Measurements from ENCODE around the gene BCAP31. TPM values are rescaled to one million over a fixed set of nuclear protein-coding genes. Genes with fewer than 3 reads are reported as not detected.

Gene BCAP31
- total and polyA plus RNA-seq, 2 donors (not counting 1 experiment from before 2014, with no cell fraction given): 59.5 to 117 TPM

DNA sequence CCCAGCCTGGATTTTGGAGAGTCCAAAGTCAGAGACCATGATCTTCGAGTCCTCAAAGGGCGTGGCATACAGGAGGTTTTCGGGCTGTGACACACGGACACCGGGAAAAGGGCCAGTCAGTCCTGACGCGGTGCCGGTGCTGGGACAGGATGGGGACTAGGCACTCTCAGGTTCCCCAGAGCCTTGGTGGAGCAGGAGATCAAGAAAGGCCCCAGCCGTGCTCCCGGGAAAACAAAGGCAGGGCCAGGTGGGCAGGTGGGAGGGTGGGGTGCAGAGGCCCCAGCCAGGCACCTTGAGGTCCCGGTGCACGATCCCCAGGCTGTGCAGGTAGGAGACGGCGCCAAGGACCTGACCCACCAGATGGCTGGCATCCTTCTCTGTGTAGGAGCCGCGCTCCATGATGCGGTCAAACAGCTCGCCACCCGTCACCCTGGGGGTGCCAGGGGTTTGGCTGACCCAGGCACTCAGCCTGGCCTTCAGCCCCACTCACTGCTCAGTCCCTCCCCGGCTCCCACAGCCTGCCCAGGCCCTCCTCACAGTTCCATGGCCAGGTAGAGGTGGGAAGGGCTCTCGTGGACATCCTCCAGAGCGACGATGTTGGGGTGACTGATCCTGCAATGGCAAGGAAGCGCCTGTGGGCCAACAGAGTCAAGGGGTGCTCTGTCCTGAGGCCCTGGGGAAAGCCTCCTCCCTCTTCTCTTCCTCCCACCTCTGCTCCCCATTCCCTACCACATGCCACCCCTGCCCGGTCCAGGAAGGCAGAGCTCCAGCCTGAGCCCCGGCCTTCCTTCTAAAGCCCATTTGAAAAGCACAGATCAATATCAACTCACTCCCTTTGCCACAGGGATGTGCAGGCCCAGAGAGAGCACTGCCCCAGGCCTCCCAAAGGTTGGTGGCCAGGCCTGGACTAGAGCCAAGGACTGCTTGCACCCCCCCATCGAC lies 52.3 kb downstream of the BCAP31 start:
- Mint-ChIP-seq H3K27me3 (peaks cover 27% of the 10 kb centered on the region), H3K4me1 (peaks cover 12% of the 10 kb centered on the region), H3K9me3 (ENCODE audit: insufficient read depth) (no peaks in the 10 kb centered on the region), H3K4me3 (no peak overlapping the region), H3K27ac (no peak overlapping the region)
- Histone ChIP-seq H3K36me3 (replicated peaks in 1 of 2; ENCODE audit: control extremely low read depth in 1 of 2, control insufficient read depth in 1 of 2, extremely low read depth in 1 of 2, insufficient read depth in 2 of 2, low read length in 1 of 2) (no peaks in the 10 kb centered on the region), H3K27me3 (replicated peaks in 1 of 4; ENCODE audit: control extremely low read depth in 1 of 4, control insufficient read depth in 3 of 4, insufficient read depth in 4 of 4, low read length in 3 of 4) (peaks cover 0 to 20% (median 0%) of the 10 kb centered on the region in 4 experiments), H3K4me3 (ENCODE audit: control extremely low read depth in 1 of 5, extremely low read depth in 1 of 5, insufficient read depth in 1 of 5, low read depth in 2 of 5, low read length in 4 of 5) (no peak overlapping the region), H3K27ac (ENCODE audit: low read length in 2 of 2) (no peak overlapping the region), H3K79me2 (ENCODE audit: control insufficient read depth, insufficient read depth, low read length) (no peaks in the 10 kb centered on the region), H2AFZ (ENCODE audit: insufficient read depth, low read depth, low read length, poor library complexity, severe bottlenecking) (no peak overlapping the region), H4K20me1 (ENCODE audit: control insufficient read depth, insufficient read depth, low read length, poor library complexity, severe bottlenecking) (no peaks in the 10 kb centered on the region), H3K9ac (ENCODE audit: low read length) (no peak overlapping the region), H3K4me1 (ENCODE audit: control insufficient read depth in 2 of 2, insufficient read depth in 2 of 2, low read length in 2 of 2) (peaks cover 0 to 6% of the 10 kb centered on the region in 2 donors), H3K9me3 (ENCODE audit: control extremely low read depth in 1 of 3, control insufficient read depth in 2 of 3, insufficient read depth in 1 of 3, low read length in 2 of 3) (no peaks in the 10 kb centered on the region), H3K4me2 (replicated peaks; ENCODE audit: low read depth, low read length, poor library complexity, severe bottlenecking) (no peak overlapping the region)
- intact Hi-C loops (cut with micrococcal nuclease): no loop called here
- ChIA-PET POLR2A (no interaction called here), CTCF (interaction anchor here (1.1 kb wide), 1 partner anchor 117 kb away, joined by 4 read pairs; no protein-coding TSS in a partner anchor)
- TF ChIP-seq, protein P1, sequence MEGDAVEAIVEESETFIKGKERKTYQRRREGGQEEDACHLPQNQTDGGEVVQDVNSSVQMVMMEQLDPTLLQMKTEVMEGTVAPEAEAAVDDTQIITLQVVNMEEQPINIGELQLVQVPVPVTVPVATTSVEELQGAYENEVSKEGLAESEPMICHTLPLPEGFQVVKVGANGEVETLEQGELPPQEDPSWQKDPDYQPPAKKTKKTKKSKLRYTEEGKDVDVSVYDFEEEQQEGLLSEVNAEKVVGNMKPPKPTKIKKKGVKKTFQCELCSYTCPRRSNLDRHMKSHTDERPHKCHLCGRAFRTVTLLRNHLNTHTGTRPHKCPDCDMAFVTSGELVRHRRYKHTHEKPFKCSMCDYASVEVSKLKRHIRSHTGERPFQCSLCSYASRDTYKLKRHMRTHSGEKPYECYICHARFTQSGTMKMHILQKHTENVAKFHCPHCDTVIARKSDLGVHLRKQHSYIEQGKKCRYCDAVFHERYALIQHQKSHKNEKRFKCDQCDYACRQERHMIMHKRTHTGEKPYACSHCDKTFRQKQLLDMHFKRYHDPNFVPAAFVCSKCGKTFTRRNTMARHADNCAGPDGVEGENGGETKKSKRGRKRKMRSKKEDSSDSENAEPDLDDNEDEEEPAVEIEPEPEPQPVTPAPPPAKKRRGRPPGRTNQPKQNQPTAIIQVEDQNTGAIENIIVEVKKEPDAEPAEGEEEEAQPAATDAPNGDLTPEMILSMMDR (IDR thresholded peaks at IDR 0.05): no peak
- no peak for TF ChIP-seq EZH2 (IDR thresholded peaks at IDR 0.05; ENCODE audit: borderline replicate concordance, insufficient read depth, low read depth, low read length, poor library complexity, severe bottlenecking)
- 95% methylated on average over 18 of the region's 27 CpGs for WGBS (ENCODE audit: insufficient coverage)
- no peak for DNase-seq
- no peak for ATAC-seq (ENCODE audit: low read depth)
